Common myeloid progenitor, CD34-positive (primary cell): ENCODE measurements around the gene WSCD2.
A peak's percentile ranks its signal among the peaks of the same experiment; 100 is the strongest.

Source experiments
- CTCF ChIA-PET: fragments of 350-600 bp; sonication (Branson Sonifier 250); formaldehyde crosslinking; loops from one replicate; lab custom pipeline; 2021; ENCODE audit warnings: antibody characterized with exemption; lab: Charles Lee
- POLR2A ChIA-PET: fragments of 350-600 bp; sonication (Branson Sonifier 250); formaldehyde crosslinking; loops from one replicate; lab custom pipeline; 2021; ENCODE audit warnings: antibody characterized with exemption; lab: Charles Lee
- DNase-seq, 3 donors: peaks; one replicate each; pipeline versions ENCODE4 v3.0.0 to v3.0.0-alpha.2; 2013
- H3K27ac ChIP-seq, 2 experiments: 1 replicate in 1 of 2; 2 replicates in 1 of 2; pipeline ENCODE4 v1.7.0; 2013; ENCODE audit warnings: inconsistent platforms in 2 of 2, low read length in 2 of 2, mild to moderate bottlenecking in 2 of 2, low read depth in 1 of 2, moderate library complexity in 1 of 2; ENCODE audit not compliant: severe bottlenecking in 2 of 2, insufficient read depth in 1 of 2, poor library complexity in 1 of 2
- H3K27me3 ChIP-seq, 5 experiments: replicated peaks in 2 of 5; 1 replicate in 3 of 5; 2 replicates in 2 of 5; pipeline versions ENCODE4 v1.6.1 to v1.7.0; 2013; ENCODE audit warnings: low read length in 4 of 5, mild to moderate bottlenecking in 2 of 5, moderate library complexity in 2 of 5, inconsistent platforms in 1 of 5; ENCODE audit not compliant: insufficient read depth in 5 of 5, control insufficient read depth in 4 of 5
- H3K36me3 ChIP-seq, 4 experiments: 1 replicate in 2 of 4; 2 replicates in 2 of 4; pipeline versions ENCODE4 v1.6.1 to v1.7.0; 2013; ENCODE audit warnings: low read length in 3 of 4, control low read depth in 1 of 4, mild to moderate bottlenecking in 1 of 4; ENCODE audit not compliant: control insufficient read depth in 4 of 4, insufficient read depth in 4 of 4
- H3K4me1 ChIP-seq, 4 experiments: 1 replicate in 3 of 4; 2 replicates in 1 of 4; pipeline versions ENCODE4 v1.6.1 to v1.7.1; 2013; ENCODE audit warnings: low read length in 3 of 4, mild to moderate bottlenecking in 3 of 4, control low read depth in 1 of 4, inconsistent platforms in 1 of 4, moderate library complexity in 1 of 4; ENCODE audit not compliant: control insufficient read depth in 4 of 4, insufficient read depth in 4 of 4; ENCODE audit errors: control extremely low read depth in 1 of 4
- H3K4me3 ChIP-seq, 7 experiments: 1 replicate in 4 of 7; 2 replicates in 3 of 7; pipeline versions ENCODE4 v1.5.1 to v1.7.0; 2013; ENCODE audit warnings: mild to moderate bottlenecking in 7 of 7, low read length in 6 of 7, moderate library complexity in 6 of 7, inconsistent platforms in 2 of 7, low read depth in 2 of 7, control low read depth in 1 of 7; ENCODE audit not compliant: insufficient read depth in 4 of 7, control insufficient read depth in 1 of 7; ENCODE audit errors: extremely low read depth in 1 of 7
- H3K9me3 ChIP-seq, 5 experiments: 1 replicate in 4 of 5; 2 replicates in 1 of 5; pipeline versions ENCODE4 v1.6.1 to v1.7.1; 2013; ENCODE audit warnings: low read length in 4 of 5, mild to moderate bottlenecking in 2 of 5, inconsistent platforms in 1 of 5, low read depth in 1 of 5, moderate library complexity in 1 of 5; ENCODE audit not compliant: control insufficient read depth in 4 of 5, insufficient read depth in 2 of 5; ENCODE audit errors: control extremely low read depth in 1 of 5
- WGBS: methylation state at CpG from one replicate; pipeline ENCODE4 v1.1.5; 2013; ENCODE audit not compliant: insufficient coverage; 5-methylcytosine and 5-hydroxymethylcytosine counted together

The WSCD2 gene

GRCh38 chr12:108115123-108116121 is 13.7 kb upstream of the WSCD2 start:
- 71% methylated on average over 4 of the region's 7 CpGs for WGBS
- ChIA-PET POLR2A (no interaction called here), CTCF (no interaction called here)
- H3K36me3 ChIP-seq: no peaks in the 10 kb centered on the region
- no peaks in the 10 kb centered on the region for H3K9me3 ChIP-seq
- peaks cover 0 to 5% (median 0%) of the 10 kb centered on the region in 4 experiments for H3K4me1 ChIP-seq
- H3K27ac ChIP-seq: no peak overlapping the region
- H3K27me3 ChIP-seq: peaks cover 0 to 5% (median 0%) of the 10 kb centered on the region in 5 experiments
- no peak overlapping the region for H3K4me3 ChIP-seq
- DNase-seq: peak in 1 of 3 donors; percentile 15

- POLR2A ChIA-PET: no interaction called here
- CTCF ChIA-PET: no interaction called here
- H3K27ac ChIP-seq: no peak overlapping the region
- no peak for DNase-seq
- no peaks in the 10 kb centered on the region for H3K9me3 ChIP-seq
- peaks cover 0 to 5% (median 0%) of the 10 kb centered on the region in 4 experiments for H3K4me1 ChIP-seq
- WGBS: 76% methylated on average over 3 of the region's 4 CpGs
- H3K27me3 ChIP-seq: peaks cover 0 to 6% (median 0%) of the 10 kb centered on the region in 5 experiments
- H3K36me3 ChIP-seq: no peaks in the 10 kb centered on the region
- no peak overlapping the region for H3K4me3 ChIP-seq
These were observed 12.8 kb upstream of the WSCD2 start for GRCh38 chr12:108116254-108116653.

DNA sequence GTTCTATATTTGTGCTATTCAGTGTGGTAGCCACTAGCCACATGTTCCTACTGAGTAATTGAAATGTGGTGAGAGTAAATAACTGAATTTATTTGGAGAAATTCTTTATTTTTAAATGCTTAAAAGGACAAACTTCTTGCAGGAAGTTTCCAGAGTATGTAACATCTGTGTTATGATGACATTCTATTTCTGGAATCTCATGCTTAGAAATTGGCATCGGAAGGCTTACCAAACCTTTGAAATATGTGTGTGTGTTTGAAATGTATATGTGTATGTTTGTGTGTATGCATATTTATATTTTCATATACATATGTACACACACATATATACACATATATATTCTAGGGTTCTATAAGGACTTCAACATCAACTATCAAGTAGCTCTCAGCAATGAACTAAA is 12.4 kb upstream of the WSCD2 start:
- peaks cover 0 to 5% (median 0%) of the 10 kb centered on the region in 4 experiments for H3K4me1 ChIP-seq
- H3K9me3 ChIP-seq: no peaks in the 10 kb centered on the region
- no CpG with 5 or more reads among the region's 1 CpG for WGBS
- H3K4me3 ChIP-seq: no peak overlapping the region
- peaks cover 0 to 6% (median 0%) of the 10 kb centered on the region in 5 experiments for H3K27me3 ChIP-seq
- ChIA-PET CTCF (no interaction called here), POLR2A (no interaction called here)
- H3K27ac ChIP-seq: no peak overlapping the region
- H3K36me3 ChIP-seq: no peaks in the 10 kb centered on the region
- DNase-seq: no peak

- peaks cover 0 to 5% (median 0%) of the 10 kb centered on the region in 4 experiments for H3K4me1 ChIP-seq
- H3K9me3 ChIP-seq: peaks cover 0 to 3% (median 0%) of the 10 kb centered on the region in 5 experiments
- H3K4me3 ChIP-seq: no peak overlapping the region
- ChIA-PET CTCF (no interaction called here), POLR2A (no interaction called here)
- whole genome bisulfite sequencing: 96% methylated on average over 5 of the region's 6 CpGs
- no peak overlapping the region for H3K27ac ChIP-seq
- H3K36me3 ChIP-seq: no peaks in the 10 kb centered on the region
- DNase-seq: no peak
- H3K27me3 ChIP-seq: peaks cover 0 to 6% (median 0%) of the 10 kb centered on the region in 5 experiments
These were observed 11.8 kb upstream of the WSCD2 start for GRCh38 chr12:108117163-108117849.

DNA sequence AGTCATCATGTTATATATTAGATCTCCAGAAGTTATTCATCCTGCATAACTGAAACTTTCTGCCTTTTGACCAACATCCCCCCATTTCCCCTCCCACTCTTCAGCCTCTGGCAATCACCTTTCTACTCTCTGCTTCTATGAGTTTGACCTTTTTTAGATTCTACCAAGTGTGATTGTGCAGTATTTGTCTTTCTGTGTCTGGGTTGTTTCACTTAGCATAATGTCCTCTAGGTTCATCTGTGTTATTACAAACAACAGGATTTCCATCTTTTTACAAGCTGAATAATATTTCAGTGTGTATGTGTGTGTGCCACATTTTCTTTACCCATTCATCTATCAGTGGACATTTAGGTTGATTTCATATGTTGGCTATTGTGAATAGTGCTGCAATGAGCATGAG is 11.2 kb upstream of the WSCD2 start:
- peaks cover 0 to 8% (median 0%) of the 10 kb centered on the region in 5 experiments for H3K9me3 ChIP-seq
- peaks cover 0 to 6% (median 2%) of the 10 kb centered on the region in 5 experiments for H3K27me3 ChIP-seq
- DNase-seq: no peak
- POLR2A ChIA-PET: no interaction called here
- H3K4me1 ChIP-seq: peaks cover 0 to 5% (median 0%) of the 10 kb centered on the region in 4 experiments
- H3K36me3 ChIP-seq: no peaks in the 10 kb centered on the region
- no peak overlapping the region for H3K4me3 ChIP-seq
- CTCF ChIA-PET: interaction anchor here (1.1 kb wide), 1 partner anchor 12 kb away, joined by 3 read pairs; no protein-coding TSS in a partner anchor
- no peak overlapping the region for H3K27ac ChIP-seq

DNA sequence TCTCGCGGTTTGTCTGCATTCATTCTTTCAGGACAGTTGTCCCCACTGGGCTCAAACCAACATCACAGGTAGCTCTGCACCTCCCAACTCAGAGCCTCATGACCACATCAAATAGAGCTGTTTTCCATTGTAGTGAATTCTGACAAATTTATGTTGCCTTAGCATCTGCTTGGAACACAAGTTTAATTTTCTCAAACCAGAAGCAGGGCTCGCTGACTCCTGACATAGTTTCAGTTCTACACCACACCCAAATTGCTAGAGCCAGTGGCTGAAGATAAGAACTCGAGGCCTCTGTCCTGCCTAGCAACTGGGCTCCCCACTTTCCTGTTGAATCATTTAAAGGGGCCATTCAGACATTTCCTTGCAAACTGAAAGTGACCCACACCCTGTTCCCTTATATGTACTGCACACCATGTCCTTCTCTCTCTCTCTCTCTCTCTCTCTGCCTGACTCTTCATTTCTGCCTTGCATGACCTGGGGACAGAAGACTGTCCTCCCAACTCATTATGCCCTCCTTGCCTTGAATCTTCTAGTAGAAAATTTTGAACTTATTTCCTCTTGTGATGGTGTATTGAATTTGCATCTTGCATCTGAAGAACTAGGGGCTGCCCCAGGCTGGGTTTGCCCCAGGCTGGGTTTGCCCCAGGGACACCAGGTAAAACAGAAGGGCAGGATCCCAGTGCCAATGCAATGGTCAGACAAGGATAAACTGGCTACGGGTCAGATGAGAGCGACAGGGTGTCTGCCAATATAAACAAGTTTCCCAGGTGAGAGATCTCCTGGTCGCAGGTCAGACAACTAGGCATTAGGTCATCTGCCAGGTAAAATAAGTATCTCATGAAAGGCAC is 9.7 kb upstream of the WSCD2 start:
- H3K36me3 ChIP-seq: no peaks in the 10 kb centered on the region
- WGBS: 70% methylated on average over 7 of the region's 7 CpGs
- ChIA-PET POLR2A (no interaction called here), CTCF (interaction anchor here (1.1 kb wide), 1 partner anchor 10 kb away, joined by 3 read pairs; no protein-coding TSS in a partner anchor)
- peaks cover 0 to 8% (median 0%) of the 10 kb centered on the region in 5 experiments for H3K9me3 ChIP-seq
- DNase-seq: peak; percentile 63 to 91 (median 78)
- peak overlapping the region in 1 of 7 experiments; percentile 31 for H3K4me3 ChIP-seq
- H3K27ac ChIP-seq: peak overlapping the region in 1 of 2 experiments; percentile 55
- peaks cover 0 to 5% (median 0%) of the 10 kb centered on the region in 4 experiments for H3K4me1 ChIP-seq
- peaks cover 0 to 6% (median 2%) of the 10 kb centered on the region in 5 experiments for H3K27me3 ChIP-seq
